ENCODE results near the gene FAM131B. TPM values are rescaled to one million over a fixed set of nuclear protein-coding genes. Genes with fewer than 3 reads are reported as not detected.

FAM131B gene
- total and polyA plus RNA-seq, 2 of the 13 experiments (the other 11 are each of a cell fraction or from before 2014, with no cell fraction given) = 0.07 TPM; not detected in 1

- H3K4me2 ChIP-seq (ENCODE audit: low read depth, low read length) = peak within 1 kb of the TSS; percentile 99
- H3K9ac ChIP-seq (ENCODE audit: insufficient read depth, low read depth, low read length) = peak within 1 kb of the TSS; percentile 38
- H3K27me3 ChIP-seq (ENCODE audit: control insufficient read depth in 1 of 2, insufficient read depth in 2 of 2, low read length in 2 of 2) = peaks cover 0 to 6% of the 10 kb centered on the region in 2 experiments; a peak in 2 of 5 replicates
- peak within 1 kb of the TSS; percentile 37 for H2AFZ ChIP-seq (ENCODE audit: low read length)
- ChIA-PET POLR2A (interaction anchor here (1.2 to 2.6 kb wide), 3 partner anchors 13 to 29 kb away, joined by 4 to 24 read pairs (median 9); no protein-coding TSS in a partner anchor), CTCF (ENCODE audit: low intra/inter-chr PET ratio, low total read pairs) (interaction anchor here (0.8 kb wide), 1 partner anchor 28 kb away, joined by 3 read pairs; no protein-coding TSS in a partner anchor)
- 0 out of 2 replicates have a peak, but pooled peaks have one; percentile 57 for TF ChIP-seq ZNF879 (CRISPR knock-in tag; IDR thresholded peaks at IDR 0.05)
- peak; percentile 93 for TF ChIP-seq ZEB1 (IDR thresholded peaks at IDR 0.05; ENCODE audit: insufficient replicate concordance, low read depth)
- TF ChIP-seq CTCF (CRISPR knock-in tag; IDR thresholded peaks at IDR 0.05) = 0 out of 2 replicates have a peak, but pooled peaks have one; percentile 3
- no peak for TF ChIP-seq NKX3-1 (CRISPR knock-in tag; IDR thresholded peaks at IDR 0.05)
- 0 out of 2 replicates have a peak, but pooled peaks have one; percentile 21 for TF ChIP-seq ZNF350 (CRISPR knock-in tag; IDR thresholded peaks at IDR 0.05; ENCODE audit: borderline replicate concordance, low read depth)
- 0 out of 2 replicates have a peak, but pooled peaks have one; percentile 14 for TF ChIP-seq ARID4A (CRISPR knock-in tag; IDR thresholded peaks at IDR 0.05; ENCODE audit: borderline replicate concordance)
- TF ChIP-seq STAG1 (CRISPR knock-in tag; IDR thresholded peaks at IDR 0.05) = peak; percentile 9; the same call in 1 of the 2 replicates
- TF ChIP-seq NCOA1 (CRISPR knock-in tag; IDR thresholded peaks at IDR 0.05) = 0 out of 2 replicates have a peak, but pooled peaks have one; percentile 49
- peak; percentile 96 for TF ChIP-seq ZFP91 (CRISPR knock-in tag; IDR thresholded peaks at IDR 0.05; ENCODE audit: borderline replicate concordance)
- no peak for TF ChIP-seq AGO1 (IDR thresholded peaks at IDR 0.05; ENCODE audit: low read depth, low read length, poor library complexity, severe bottlenecking)
- 3% methylated on average over 19 of the region's 39 CpGs for WGBS (ENCODE audit: low lambda C conversion rate)
- H3K36me3 ChIP-seq (replicated peaks in 1 of 2; ENCODE audit: control insufficient read depth in 1 of 2, insufficient read depth in 2 of 2, low read length in 2 of 2) = no peaks in the 10 kb centered on the region
- DNase-seq (ENCODE audit: low spot score) (no peak), FAIRE-seq (no peak), ATAC-seq (peak; percentile 89)
- no peaks in the 10 kb centered on the region for H3K79me2 ChIP-seq (ENCODE audit: insufficient read depth, low read length)
- no peak within 1 kb of the TSS for H3K27ac ChIP-seq (ENCODE audit: extremely low read length, insufficient read depth, low read length)
- H4K20me1 ChIP-seq (ENCODE audit: insufficient read depth, low read length) = no peaks in the 10 kb centered on the region
- H3K9me3 ChIP-seq (ENCODE audit: low read length) = no peaks in the 10 kb centered on the region
- intact Hi-C loops (cut with micrococcal nuclease; ENCODE audit: unreplicated experiment) = loop anchor here (1.0 to 2.0 kb wide), 2 partner anchors 16 to 28 kb away; partner anchors contain the start of gene ZYX
- BruUV-seq (replicated peaks) = no TSS peak
- peak within 1 kb of the TSS; percentile 51 to 80 (median 71) for H3K4me3 ChIP-seq (replicated peaks in 1 of 3; ENCODE audit: insufficient read depth in 1 of 3, low read depth in 2 of 3, low read length in 3 of 3)
- H3K4me1 ChIP-seq (ENCODE audit: insufficient read depth, low read length) = peaks cover 38% of the 10 kb centered on the region
- in situ Hi-C loops (cut with HindIII; ENCODE audit: extremely low pct_ligation_motif_present, low pct_unique_long_range_greater_than_20kb) = no loop called here
Observed at GRCh38 chr7:143408686-143409561, 46.4 kb upstream of the FAM131B start, which contains the start of gene EPHA1. Gene EPHA1, minus strand, starts transcription at chr7:143408856. Its CDS starts 51 bp downstream, at chr7:143408805.

All from HepG2 (cell line).